Spleen (tissue), 11 donors: ENCODE data around the gene ABCA1. TPM values are rescaled to one million over a fixed set of nuclear protein-coding genes. Genes with fewer than 3 reads are reported as not detected.

Experiments used
- DNase-seq: peaks from one replicate; pipeline ENCODE4 v3.0.0-alpha.2; 2020
- H3K27ac ChIP-seq, 8 donors: fragments of 200-600 bp; sonication (generic) in 7 of 8; 1 replicate in 4 of 8; 2 replicates in 4 of 8; pipeline versions ENCODE4 v1.5.0 to v1.8.0; 2016 to 2021; ENCODE audit warnings: inconsistent platforms in 4 of 8, mild to moderate bottlenecking in 4 of 8, moderate library complexity in 1 of 8
- H3K27me3 ChIP-seq, 7 donors: fragments of 200-600 bp; sonication (generic) in 6 of 7; replicated peaks in 1 of 7; 1 replicate in 4 of 7; 2 replicates in 3 of 7; pipeline versions ENCODE4 v1.5.0 to v1.8.0; 2016 to 2021; ENCODE audit warnings: inconsistent platforms in 3 of 7, mild to moderate bottlenecking in 1 of 7
- H3K36me3 ChIP-seq, 6 donors: fragments of 200-600 bp; sonication (generic) in 5 of 6; 1 replicate in 4 of 6; 2 replicates in 2 of 6; pipeline versions ENCODE4 v1.5.0 to v1.8.0; 2016 to 2021; ENCODE audit warnings: inconsistent platforms in 2 of 6
- H3K4me1 ChIP-seq, 6 donors: fragments of 200-600 bp; sonication (generic) in 5 of 6; 1 replicate in 3 of 6; 2 replicates in 3 of 6; pipeline versions ENCODE4 v1.5.0 to v1.8.0; 2016 to 2021; ENCODE audit warnings: inconsistent platforms in 3 of 6
- H3K4me3 ChIP-seq, 8 donors: fragments of 200-600 bp; sonication (generic) in 7 of 8; 1 replicate in 4 of 8; 2 replicates in 4 of 8; pipeline versions ENCODE4 v1.5.0 to v1.8.0; 2016 to 2021; ENCODE audit warnings: inconsistent platforms in 4 of 8, mild to moderate bottlenecking in 4 of 8, moderate library complexity in 2 of 8
- H3K9me3 ChIP-seq, 8 donors: fragments of 200-600 bp; sonication (generic) in 7 of 8; 1 replicate in 4 of 8; 2 replicates in 4 of 8; pipeline versions ENCODE4 v1.5.0 to v1.8.0; 2016 to 2021; ENCODE audit warnings: inconsistent platforms in 4 of 8
- POLR2A ChIP-seq, 3 donors: fragments of 450-650 bp; IDR thresholded peaks; one replicate each; pipeline ENCODE4 v1.5.1; 2017; ENCODE audit warnings: antibody characterized with exemption in 3 of 3, mild to moderate bottlenecking in 1 of 3
- POLR2AphosphoS5 ChIP-seq, 3 donors: sonication (generic); formaldehyde crosslinking; IDR thresholded peaks; one replicate each; pipeline ENCODE4 v1.5.1; 2017; ENCODE audit warnings: antibody characterized with exemption in 3 of 3
- WGBS, 5 donors: extraction: QIAGEN DNeasy Blood & Tissue Kit in 3 of 5; methylation state at CpG; one replicate each; pipeline versions ENCODE4 v1.1.5 to v1.1.7; 2013 to 2018; 5-methylcytosine and 5-hydroxymethylcytosine counted together
- intact Hi-C: fragments of 100-400 bp; cut with DNase I; formaldehyde crosslinking; loops from one replicate; pipeline ENCODE4 v1.15.0; 2023; ENCODE audit warnings: low total_unique reads
- polyA plus RNA-seq, 3 donors: library from polyadenylated mRNA; stranded (reverse); fragments of 200-250 nt; gene quantifications; one replicate each; pipeline ENCODE4 v1.2.1, GENCODE V29; 2013
- total RNA-seq, 7 donors: library from RNA; depleted of rRNA in 3 of 7; stranded (reverse); fragments of >200 nt in 3 of 7; fragmentation: NEBNext Ultra II Directional in 4 of 7; extraction: Animal tissue kit (Norgen Biotek cat#: 25700) in 4 of 7; gene quantifications; one replicate each; pipeline versions ENCODE4 v1.1.0 to v1.2.1, GENCODE V29; 2016 to 2021
- TF ChIP-seq, protein P1 (sequence below), 11 experiments: fragments of 200-600 bp in 7 of 11; fragments of 450-650 bp in 4 of 11; sonication (generic) in 4 of 11; IDR thresholded peaks in 8 of 11; conservative IDR thresholded peaks in 3 of 11; 1 replicate in 7 of 11; 2 replicates in 4 of 11; pipeline versions ENCODE4 v1.4.0 to v1.8.0; 2016 to 2021; ENCODE audit warnings: antibody characterized with exemption in 11 of 11, inconsistent platforms in 4 of 11, mild to moderate bottlenecking in 1 of 11
- donor health status: healthy with polysubstance abuse.
- donor health status: DM: no; HTN: no; CAD: no; lungs with moderate emphysema.
- donor health status: DM: no; HTN: no; CAD: no.
- donor health status: Bipolar disorder and iron deficiency.
- donor health status: healthy.
- donor health status: DM: no; HTN: no; CAD: no.
- donor health status: DM: yes; HTN: yes; CAD: no.

Gene ABCA1
- total and polyA plus RNA-seq, 10 donors, result 4.5 to 78.4 (median 60.2) TPM

- Histone ChIP-seq H3K27ac (no peak overlapping the region), H3K9me3 (no peaks in the 10 kb centered on the region), H3K4me3 (no peak overlapping the region), H3K36me3 (peaks cover 0 to 60% (median 0%) of the 10 kb centered on the region in 6 donors), H3K27me3 (no peaks in the 10 kb centered on the region), H3K4me1 (peaks cover 0 to 12% (median 0%) of the 10 kb centered on the region in 6 donors)
- 83 to 91% (median 84%) methylated on average over 6 of the region's 6 CpGs for WGBS, 5 donors
- DNase-seq, result no peak
- intact Hi-C loops, result no loop called here
- TF ChIP-seq POLR2A (IDR thresholded peaks at IDR 0.05) (no peak), POLR2AphosphoS5 (IDR thresholded peaks at IDR 0.05) (no peak)
- TF ChIP-seq, protein P1, sequence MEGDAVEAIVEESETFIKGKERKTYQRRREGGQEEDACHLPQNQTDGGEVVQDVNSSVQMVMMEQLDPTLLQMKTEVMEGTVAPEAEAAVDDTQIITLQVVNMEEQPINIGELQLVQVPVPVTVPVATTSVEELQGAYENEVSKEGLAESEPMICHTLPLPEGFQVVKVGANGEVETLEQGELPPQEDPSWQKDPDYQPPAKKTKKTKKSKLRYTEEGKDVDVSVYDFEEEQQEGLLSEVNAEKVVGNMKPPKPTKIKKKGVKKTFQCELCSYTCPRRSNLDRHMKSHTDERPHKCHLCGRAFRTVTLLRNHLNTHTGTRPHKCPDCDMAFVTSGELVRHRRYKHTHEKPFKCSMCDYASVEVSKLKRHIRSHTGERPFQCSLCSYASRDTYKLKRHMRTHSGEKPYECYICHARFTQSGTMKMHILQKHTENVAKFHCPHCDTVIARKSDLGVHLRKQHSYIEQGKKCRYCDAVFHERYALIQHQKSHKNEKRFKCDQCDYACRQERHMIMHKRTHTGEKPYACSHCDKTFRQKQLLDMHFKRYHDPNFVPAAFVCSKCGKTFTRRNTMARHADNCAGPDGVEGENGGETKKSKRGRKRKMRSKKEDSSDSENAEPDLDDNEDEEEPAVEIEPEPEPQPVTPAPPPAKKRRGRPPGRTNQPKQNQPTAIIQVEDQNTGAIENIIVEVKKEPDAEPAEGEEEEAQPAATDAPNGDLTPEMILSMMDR (IDR thresholded peaks at IDR 0.05 in 8 of 11, conservative IDR thresholded peaks at IDR 0.05 in 3 of 11), result no peak
Observed at GRCh38 chr9:104850786-104851545, 77.0 kb downstream of the ABCA1 start.

DNA sequence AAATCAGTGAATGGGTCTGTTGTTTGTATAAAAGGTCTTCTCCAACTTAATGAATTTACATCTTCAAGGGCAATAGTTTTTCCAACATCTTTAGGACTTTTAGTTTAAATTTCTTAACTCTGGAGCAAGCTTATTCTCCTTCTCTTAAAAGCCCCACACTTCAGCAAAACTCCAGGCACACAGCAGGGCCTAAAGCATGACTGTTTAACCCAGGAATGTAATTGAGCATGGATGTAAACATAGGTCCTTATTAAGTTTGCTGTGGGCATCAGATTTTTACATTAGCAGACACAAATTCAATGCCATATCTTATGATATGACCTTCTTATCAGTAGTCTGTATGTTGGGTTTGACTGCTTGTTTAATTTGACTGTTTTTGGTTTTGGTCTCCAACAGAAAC lies 78.9 kb downstream of the ABCA1 start:
- no peak for DNase-seq
- Histone ChIP-seq H3K9me3 (no peaks in the 10 kb centered on the region), H3K4me3 (no peak overlapping the region), H3K27ac (no peak overlapping the region), H3K4me1 (peaks cover 0 to 12% (median 0%) of the 10 kb centered on the region in 6 donors), H3K36me3 (peaks cover 0 to 55% (median 3%) of the 10 kb centered on the region in 6 donors), H3K27me3 (no peaks in the 10 kb centered on the region)
- TF ChIP-seq POLR2AphosphoS5 (IDR thresholded peaks at IDR 0.05), result no peak
- no peak for TF ChIP-seq POLR2A (IDR thresholded peaks at IDR 0.05)
- TF ChIP-seq, protein P1 (IDR thresholded peaks at IDR 0.05 in 8 of 11, conservative IDR thresholded peaks at IDR 0.05 in 3 of 11), result no peak
- intact Hi-C loops, result no loop called here

DNA sequence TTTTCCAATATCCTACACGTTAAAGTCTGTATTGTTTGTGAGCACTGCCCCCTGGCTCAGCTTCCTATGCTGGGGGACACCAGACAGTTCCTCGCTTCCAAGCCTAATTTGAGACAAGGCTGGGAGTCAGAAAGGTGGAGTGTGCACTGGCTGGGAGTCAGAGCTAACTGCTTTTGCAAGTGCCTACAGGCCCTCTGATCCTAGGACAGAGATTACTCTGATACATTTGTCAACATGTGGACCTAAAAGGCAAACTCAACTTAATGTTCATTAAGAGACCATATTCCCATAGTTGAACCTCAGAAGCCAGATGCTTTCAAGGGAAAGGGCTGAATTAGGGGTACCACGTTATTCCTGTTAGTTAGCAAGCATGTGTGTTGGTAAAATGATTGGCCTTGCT lies 83.2 kb downstream of the ABCA1 start:
- 71 to 84% (median 76%) methylated on average over 3 of the region's 3 CpGs for WGBS, 5 donors
- Histone ChIP-seq H3K27me3 (no peaks in the 10 kb centered on the region), H3K27ac (no peak overlapping the region), H3K4me1 (no peaks in the 10 kb centered on the region), H3K9me3 (no peaks in the 10 kb centered on the region), H3K4me3 (no peak overlapping the region), H3K36me3 (peaks cover 0 to 75% (median 8%) of the 10 kb centered on the region in 6 donors)
- TF ChIP-seq, protein P1 (IDR thresholded peaks at IDR 0.05 in 8 of 11, conservative IDR thresholded peaks at IDR 0.05 in 3 of 11), result no peak
- no peak for TF ChIP-seq POLR2AphosphoS5 (IDR thresholded peaks at IDR 0.05)
- TF ChIP-seq POLR2A (IDR thresholded peaks at IDR 0.05), result no peak
- intact Hi-C loops, result no loop called here
- no peak for DNase-seq

- no peak for DNase-seq
- H3K4me3 ChIP-seq, result no peak overlapping the region
- intact Hi-C loops, result no loop called here
- H3K9me3 ChIP-seq, result no peaks in the 10 kb centered on the region
- H3K27ac ChIP-seq, result no peak overlapping the region
- no peaks in the 10 kb centered on the region for H3K4me1 ChIP-seq
- 67 to 91% (median 86%) methylated on average over 4 of the region's 4 CpGs for WGBS, 5 donors
- H3K27me3 ChIP-seq, result no peaks in the 10 kb centered on the region
- peaks cover 0 to 75% (median 12%) of the 10 kb centered on the region in 6 donors for H3K36me3 ChIP-seq
- TF ChIP-seq, protein P1 (IDR thresholded peaks at IDR 0.05 in 8 of 11, conservative IDR thresholded peaks at IDR 0.05 in 3 of 11), result no peak
- no peak for TF ChIP-seq POLR2AphosphoS5 (IDR thresholded peaks at IDR 0.05)
- TF ChIP-seq POLR2A (IDR thresholded peaks at IDR 0.05), result no peak
Observed at GRCh38 chr9:104843644-104844240, 84.2 kb downstream of the ABCA1 start.
